Neural cell (in vitro differentiated cells): ENCODE results near the gene C10orf62. TPM values are rescaled to one million over a fixed set of nuclear protein-coding genes. Genes with fewer than 3 reads are reported as not detected.

Source experiments
- H2AFZ ChIP-seq: fragments of 200-600, 300-800 bp; sonication (generic), shearing (Covaris generic); 2 replicates; pipeline ENCODE4 v1.6.0; 2014; ENCODE audit warnings: low read depth, mild to moderate bottlenecking, antibody characterized with exemption, low read length, moderate library complexity
- H3F3A ChIP-seq: fragments of 200-600 bp; shearing (Covaris generic); 2 replicates; pipeline ENCODE4 v1.6.1; 2016; ENCODE audit warnings: mild to moderate bottlenecking, moderate library complexity, mixed read lengths, antibody characterized with exemption, low read length; ENCODE audit not compliant: insufficient read depth, poor library complexity, severe bottlenecking
- H3K27ac ChIP-seq: fragments of 200-600, 300-800 bp; sonication (generic), shearing (Covaris generic); 2 replicates; pipeline ENCODE4 v1.5.1; 2014; ENCODE audit warnings: mild to moderate bottlenecking, low read length, moderate library complexity
- H3K27me3 ChIP-seq: fragments of 300-800, 200-600 bp; sonication (generic), shearing (Covaris generic); 2 replicates; pipeline ENCODE4 v1.6.0; 2014; ENCODE audit warnings: mild to moderate bottlenecking, low read depth, low read length, moderate library complexity; ENCODE audit not compliant: insufficient read depth
- H3K36me3 ChIP-seq: fragments of 300-800, 200-600 bp; sonication (generic), shearing (Covaris generic); 2 replicates; pipeline ENCODE4 v1.5.1; 2014; ENCODE audit warnings: mild to moderate bottlenecking, antibody characterized with exemption, low read length, moderate library complexity; ENCODE audit not compliant: insufficient read depth
- H3K4me2 ChIP-seq: fragments of 300-800, 200-600 bp; sonication (generic), shearing (Covaris generic); 2 replicates; pipeline ENCODE4 v1.6.0; 2014; ENCODE audit warnings: mild to moderate bottlenecking, low read length
- H3K4me3 ChIP-seq: fragments of 300-800, 200-600 bp; sonication (generic), shearing (Covaris generic); 2 replicates; pipeline ENCODE4 v1.5.1; 2014; ENCODE audit warnings: mild to moderate bottlenecking, low read length, moderate library complexity
- H3K79me2 ChIP-seq: fragments of 200-600 bp; shearing (Covaris generic); replicated peaks from 2 replicates; pipeline ENCODE4 v1.6.0; 2014; ENCODE audit warnings: mild to moderate bottlenecking, low read length, moderate library complexity; ENCODE audit not compliant: insufficient read depth
- H3K9ac ChIP-seq: fragments of 300-800, 200-600 bp; sonication (generic), shearing (Covaris generic); 2 replicates; pipeline ENCODE4 v1.6.1; 2016; ENCODE audit warnings: mild to moderate bottlenecking, low read length, mixed read lengths
- H3K9me2 ChIP-seq: fragments of 200-600 bp; shearing (Covaris generic); 2 replicates; pipeline ENCODE4 v1.6.1; 2016; ENCODE audit warnings: mild to moderate bottlenecking, low read length, mixed read lengths; ENCODE audit not compliant: insufficient read depth
- H3K9me3 ChIP-seq: fragments of 200-600, 300-800 bp; sonication (generic), shearing (Covaris generic); 2 replicates; pipeline ENCODE4 v1.6.1; 2016; ENCODE audit warnings: mild to moderate bottlenecking, mixed run types, low read length, moderate library complexity, mixed read lengths
- H4K20me1 ChIP-seq: fragments of 200-600 bp; shearing (Covaris generic); 2 replicates; pipeline ENCODE4 v1.6.1; 2016; ENCODE audit warnings: mild to moderate bottlenecking, mixed run types; ENCODE audit not compliant: insufficient read depth
- CTCF ChIP-seq: fragments of 450-650 bp; IDR thresholded peaks from 2 replicates; pipeline ENCODE4 v1.5.1; 2014; ENCODE audit warnings: antibody characterized with exemption, mild to moderate bottlenecking, moderate library complexity; ENCODE audit not compliant: poor library complexity, severe bottlenecking
- EP300 ChIP-seq: fragments of 450-650 bp; conservative IDR thresholded peaks from 2 replicates; pipeline ENCODE4 v1.6.1; 2014; ENCODE audit warnings: antibody characterized with exemption, mild to moderate bottlenecking, moderate library complexity; ENCODE audit not compliant: poor library complexity, severe bottlenecking
- EZH2 ChIP-seq: fragments of 200-600, 300-800 bp; shearing (Covaris generic), sonication (generic); IDR thresholded peaks from 2 replicates; pipeline ENCODE4 v1.6.1; 2014; ENCODE audit warnings: antibody characterized with exemption, low read length, borderline replicate concordance, mild to moderate bottlenecking; ENCODE audit not compliant: insufficient read depth, poor library complexity, severe bottlenecking
- MXI1 ChIP-seq: fragments of 450-650 bp; conservative IDR thresholded peaks from 2 replicates; pipeline ENCODE4 v1.6.1; 2014; ENCODE audit warnings: antibody characterized with exemption, mild to moderate bottlenecking; ENCODE audit not compliant: poor library complexity, severe bottlenecking
- POLR2AphosphoS5 ChIP-seq: IDR thresholded peaks from 2 replicates; pipeline ENCODE4 v1.6.1; 2012
- RAD21 ChIP-seq: fragments of 450-650 bp; conservative IDR thresholded peaks from 2 replicates; pipeline ENCODE4 v1.6.1; 2014; ENCODE audit warnings: antibody characterized with exemption, mild to moderate bottlenecking, moderate library complexity
- REST ChIP-seq: IDR thresholded peaks from 2 replicates; pipeline ENCODE4 v1.6.1; 2012; ENCODE audit warnings: borderline replicate concordance
- SMC3 ChIP-seq: fragments of 450-650 bp; conservative IDR thresholded peaks from 2 replicates; pipeline ENCODE4 v1.6.1; 2014; ENCODE audit warnings: antibody characterized with exemption, mild to moderate bottlenecking, moderate library complexity; ENCODE audit not compliant: poor library complexity
- TAF1 ChIP-seq: IDR thresholded peaks from 2 replicates; pipeline ENCODE4 v1.6.1; 2012; ENCODE audit warnings: low read depth
- polyA minus RNA-seq: library from RNA; depleted of rRNA, polyadenylated mRNA; stranded (reverse); fragments of >200 nt; gene quantifications from 2 replicates; pipeline ENCODE4 v1.2.3, GENCODE V29; 2014
- polyA plus RNA-seq: library from polyadenylated mRNA; depleted of rRNA; stranded (reverse); fragments of >200 nt; gene quantifications from 2 replicates; pipeline ENCODE4 v1.2.3, GENCODE V29; 2014

The C10orf62 gene, protein sequence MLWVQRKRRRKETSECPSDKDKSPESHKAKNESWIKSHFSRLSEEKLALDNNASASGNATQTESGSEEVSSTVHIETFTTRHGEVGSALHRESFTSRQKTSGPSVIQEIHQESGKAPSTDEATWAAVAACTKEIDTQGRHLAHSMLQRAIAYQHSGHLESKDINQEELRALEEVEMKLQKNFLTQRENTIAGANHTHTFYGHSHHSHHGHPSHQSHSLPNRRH
- polyA plus RNA-seq, result not detected in 2 replicates
- not detected in 2 replicates for polyA minus RNA-seq

DNA sequence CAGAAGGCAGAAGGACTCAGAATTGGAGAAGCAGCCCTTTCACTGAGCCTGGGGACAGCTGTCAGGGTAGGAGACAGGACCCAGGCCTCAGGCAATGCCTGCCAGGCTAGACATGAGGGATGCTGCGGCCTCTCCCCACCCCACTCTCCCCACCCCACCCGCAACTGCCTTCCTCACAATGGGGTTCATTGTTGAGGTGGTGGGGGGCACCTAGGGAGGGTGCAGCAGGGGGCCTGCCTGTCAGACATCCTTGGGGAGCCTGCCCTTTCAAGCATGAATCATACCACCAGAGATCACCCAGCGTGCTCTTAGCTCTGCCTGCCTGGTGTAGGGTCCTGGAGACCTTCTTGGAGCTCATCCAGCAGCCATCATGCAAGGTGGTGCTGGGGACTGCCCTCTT is at the start of gene C10orf62:
Gene C10orf62 (plus strand): TSS at position 243 of the 400 bp plus-strand sequence. CDS start 177 bp downstream, outside the sequence.
- H3K9me3 ChIP-seq, result no peaks in the 10 kb centered on the region
- H3K36me3 ChIP-seq, result no peaks in the 10 kb centered on the region
- H2AFZ ChIP-seq, result no peak within 1 kb of the TSS
- TF ChIP-seq EZH2 (no peak), EP300 (no peak)
- no peaks in the 10 kb centered on the region for H3K27me3 ChIP-seq
- H3F3A ChIP-seq, result no peaks in the 10 kb centered on the region
- H3K9me2 ChIP-seq, result no peaks in the 10 kb centered on the region
- H3K79me2 ChIP-seq, result no peaks in the 10 kb centered on the region
- no peak within 1 kb of the TSS for H3K4me3 ChIP-seq
- no peak within 1 kb of the TSS for H3K4me2 ChIP-seq
- no peak within 1 kb of the TSS for H3K9ac ChIP-seq
- no peak within 1 kb of the TSS for H3K27ac ChIP-seq
- no peaks in the 10 kb centered on the region for H4K20me1 ChIP-seq

DNA sequence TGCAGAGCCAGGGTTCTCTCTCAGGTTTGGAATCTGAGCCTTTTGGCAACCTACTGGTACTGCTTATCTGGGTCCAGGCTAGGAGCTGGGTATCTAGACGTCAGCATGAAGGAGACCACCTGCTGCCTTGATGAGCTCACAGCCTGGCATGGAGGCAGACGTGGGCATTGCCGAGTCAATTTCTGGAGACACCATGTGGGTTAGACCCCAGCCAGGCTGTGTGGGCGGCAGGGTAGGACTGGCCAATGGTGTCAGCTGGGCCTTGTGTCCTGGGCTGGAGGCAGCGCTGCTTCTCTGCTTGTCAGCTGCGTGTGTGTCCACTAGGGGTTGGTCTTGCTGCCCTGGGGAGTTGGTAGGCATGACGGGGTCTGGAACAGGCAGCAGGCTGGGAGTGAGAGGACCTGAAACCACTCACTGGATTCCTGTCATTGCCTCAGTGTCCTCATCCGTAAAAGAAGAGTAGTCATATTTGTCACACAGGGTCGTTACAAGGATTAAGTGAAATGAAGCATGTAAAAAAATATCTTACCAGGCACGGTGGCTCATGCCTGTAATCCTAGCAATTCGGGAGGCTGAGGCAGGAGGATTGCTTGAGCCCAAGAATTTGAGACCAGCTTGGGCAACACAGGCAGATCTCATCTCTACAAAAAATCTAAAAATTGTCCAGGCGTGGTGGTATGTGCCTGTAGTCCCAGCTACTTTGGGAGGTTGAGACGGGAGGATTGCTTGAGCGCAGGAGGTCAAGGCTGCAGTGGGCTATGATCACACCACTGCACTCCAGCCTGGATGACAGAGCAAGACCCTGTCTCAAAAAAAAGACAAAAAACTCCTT is 48.6 kb upstream of the C10orf62 start:
- H3K27me3 ChIP-seq, result no peaks in the 10 kb centered on the region
- H3K9me3 ChIP-seq, result no peaks in the 10 kb centered on the region
- TF ChIP-seq SMC3 (no peak), REST (no peak)
- no peak overlapping the region for H2AFZ ChIP-seq
- H3K9ac ChIP-seq, result no peak overlapping the region
- H3K79me2 ChIP-seq, result no peaks in the 10 kb centered on the region
- no peak overlapping the region for H3K27ac ChIP-seq
- H3K4me2 ChIP-seq, result no peak overlapping the region
- H3K36me3 ChIP-seq, result no peaks in the 10 kb centered on the region
- H3K4me3 ChIP-seq, result no peak overlapping the region
- H4K20me1 ChIP-seq, result no peaks in the 10 kb centered on the region
- H3K9me2 ChIP-seq, result no peaks in the 10 kb centered on the region
- no peaks in the 10 kb centered on the region for H3F3A ChIP-seq

- Histone ChIP-seq H3K9me2 (no peaks in the 10 kb centered on the region), H3K4me2 (no peak overlapping the region)
These were observed 47.1 kb upstream of the C10orf62 start for GRCh38 chr10:97542169-97543024.

More at GRCh38 chr10:97542169-97543024, 47.1 kb upstream of the C10orf62 start:
- Histone ChIP-seq H3K27ac (no peak overlapping the region), H3K79me2 (no peaks in the 10 kb centered on the region), H3K9me3 (no peaks in the 10 kb centered on the region), H3F3A (no peaks in the 10 kb centered on the region), H4K20me1 (no peaks in the 10 kb centered on the region), H3K4me3 (no peak overlapping the region), H2AFZ (no peak overlapping the region), H3K27me3 (no peaks in the 10 kb centered on the region), H3K36me3 (no peaks in the 10 kb centered on the region), H3K9ac (no peak overlapping the region)
- TF ChIP-seq MXI1 (no peak), SMC3 (no peak), POLR2AphosphoS5 (no peak), EZH2 (no peak), REST (no peak), RAD21 (no peak), CTCF (no peak), TAF1 (no peak), EP300 (no peak)
